OCI-M1 (cell line): ENCODE data around the gene OR9Q1.
"Not testable (repeated sequence)": the region's sequence is repeated elsewhere in the genome, so short reads cannot be mapped to it uniquely, and the experiment has no call there.

Source experiments
- DNase-seq: peaks from one replicate; lab custom pipeline; 2025; lab: John Stamatoyannopoulos, UW

The OR9Q1 gene

GRCh38 chr11:58135171-58135570 is 111.5 kb downstream of the OR9Q1 start:
- DNase-seq, result no peak

- DNase-seq, result no peak
These were observed 119.1 kb downstream of the OR9Q1 start for GRCh38 chr11:58142761-58143160.

GRCh38 chr11:58152781-58153180 is 129.1 kb downstream of the OR9Q1 start:
- no peak for DNase-seq

- DNase-seq, result no peak
These were observed 140.7 kb downstream of the OR9Q1 start for GRCh38 chr11:58164389-58164788.

GRCh38 chr11:58164990-58165389 is 141.3 kb downstream of the OR9Q1 start:
- no peak for DNase-seq

GRCh38 chr11:58165504-58166106 is 141.9 kb downstream of the OR9Q1 start:
- DNase-seq, result no peak

- DNase-seq, result no peak
These were observed 153.9 kb downstream of the OR9Q1 start for GRCh38 chr11:58177409-58178054.

- DNase-seq, result no peak
These were observed 154.8 kb downstream of the OR9Q1 start for GRCh38 chr11:58178444-58178843.

- peak; percentile 13 for DNase-seq
These were observed 156.0 kb downstream of the OR9Q1 start for GRCh38 chr11:58179648-58180047.

- no peak for DNase-seq
These were observed 163.3 kb downstream of the OR9Q1 start for GRCh38 chr11:58186938-58187337.

GRCh38 chr11:58188770-58189169 is 165.1 kb downstream of the OR9Q1 start, which contains the start of gene OR9Q2:
Gene OR9Q2, plus strand, starts transcription at chr11:58189070. Its CDS starts 1,421 bp downstream, at chr11:58190491.
- no peak for DNase-seq

- no peak for DNase-seq
These were observed 168.5 kb downstream of the OR9Q1 start for GRCh38 chr11:58192229-58192628.

- peak; percentile 18 for DNase-seq
These were observed 169.7 kb downstream of the OR9Q1 start for GRCh38 chr11:58193391-58193790.

GRCh38 chr11:58195939-58196338 is 172.3 kb downstream of the OR9Q1 start:
- DNase-seq, result no peak

- no peak for DNase-seq
These were observed 175.6 kb downstream of the OR9Q1 start for GRCh38 chr11:58199271-58199670.

GRCh38 chr11:58204042-58204441 is 180.4 kb downstream of the OR9Q1 start, which contains the start of gene OR1S2:
Gene OR1S2, minus strand, starts transcription at chr11:58204142. Its CDS starts 0 bp downstream, at chr11:58204142.
- DNase-seq, result no peak

GRCh38 chr11:58212420-58212819 is 188.7 kb downstream of the OR9Q1 start, which contains the start of gene OR1S1:
Gene OR1S1, plus strand, starts transcription at chr11:58212720.
- DNase-seq, result not testable (repeated sequence)

- DNase-seq, result no peak
These were observed 192.8 kb downstream of the OR9Q1 start for GRCh38 chr11:58216476-58216875.

- no peak for DNase-seq
These were observed 199.0 kb downstream of the OR9Q1 start for GRCh38 chr11:58222721-58223120.

- DNase-seq, result no peak
These were observed 204.4 kb downstream of the OR9Q1 start for GRCh38 chr11:58227956-58228615.
